GM23338 (cell line): Measurements from ENCODE around the gene CHCHD10. TPM values are rescaled to one million over a fixed set of nuclear protein-coding genes. Genes with fewer than 3 reads are reported as not detected.

ENCODE experiments used
- ATAC-seq: fragments of 200-7000 bp; cut with Tn5 transposase; 3 replicates; pipeline ENCODE4 v1.9.1; 2020
- DNase-seq: peaks from one replicate; pipeline ENCODE4 v3.0.0-alpha.2; 2015; ENCODE audit warnings: low spot score
- H2AFZ ChIP-seq: fragments of 200-600 bp; sonication (generic); 2 replicates; pipeline ENCODE4 v1.8.0; 2016; ENCODE audit warnings: antibody characterized with exemption, mild to moderate bottlenecking, moderate library complexity
- H3F3A ChIP-seq: fragments of 200-600 bp; sonication (generic); replicated peaks from 2 replicates; pipeline ENCODE4 v1.8.0; 2017; ENCODE audit warnings: antibody characterized with exemption, mixed run types, low read depth
- H3K27ac ChIP-seq: fragments of 200-600 bp; sonication (generic); 2 replicates; pipeline ENCODE4 v1.6.1; 2016; ENCODE audit warnings: low read depth
- H3K27me3 ChIP-seq: fragments of 200-600 bp; sonication (generic); 2 replicates; pipeline ENCODE4 v1.8.0; 2016; ENCODE audit warnings: mild to moderate bottlenecking, mixed run types, moderate library complexity; ENCODE audit not compliant: insufficient read depth
- H3K36me3 ChIP-seq: fragments of 200-600 bp; sonication (generic); 2 replicates; pipeline ENCODE4 v1.8.0; 2016; ENCODE audit warnings: mild to moderate bottlenecking; ENCODE audit not compliant: insufficient read depth
- H3K4me1 ChIP-seq: fragments of 200-600 bp; sonication (generic); 2 replicates; pipeline ENCODE4 v1.8.0; 2016; ENCODE audit warnings: mild to moderate bottlenecking, moderate library complexity; ENCODE audit not compliant: insufficient read depth
- H3K4me2 ChIP-seq: fragments of 200-600 bp; sonication (generic); 2 replicates; pipeline ENCODE4 v1.7.1; 2017; ENCODE audit warnings: mixed run types
- H3K4me3 ChIP-seq: fragments of 200-600 bp; sonication (generic); 2 replicates; pipeline ENCODE4 v1.6.1; 2016; ENCODE audit warnings: mixed run types
- H3K79me2 ChIP-seq: fragments of 200-600 bp; sonication (generic); replicated peaks from 2 replicates; pipeline ENCODE4 v1.8.0; 2017; ENCODE audit warnings: mild to moderate bottlenecking; ENCODE audit not compliant: insufficient read depth
- H3K9me2 ChIP-seq: fragments of 200-600 bp; sonication (generic); 2 replicates; pipeline ENCODE4 v1.8.0; 2017; ENCODE audit not compliant: insufficient read depth
- H4K20me1 ChIP-seq: fragments of 200-600 bp; sonication (generic); replicated peaks from 2 replicates; pipeline ENCODE4 v1.8.0; 2017; ENCODE audit warnings: mild to moderate bottlenecking; ENCODE audit not compliant: insufficient read depth
- H3K27ac Mint-ChIP-seq: 2 replicates; pipeline ENCODE4 v1.8.0; 2020; ENCODE audit warnings: inconsistent platforms, mild to moderate bottlenecking, moderate library complexity, mixed read lengths
- H3K27me3 Mint-ChIP-seq: 3 replicates; pipeline ENCODE4 v1.8.0; 2022; ENCODE audit warnings: low read depth, mild to moderate bottlenecking, moderate library complexity, mixed read lengths, inconsistent platforms; ENCODE audit not compliant: insufficient read depth, poor library complexity
- H3K36me3 Mint-ChIP-seq: 3 replicates; pipeline ENCODE4 v1.8.0; 2021; ENCODE audit warnings: low read depth, mild to moderate bottlenecking, inconsistent platforms, moderate library complexity, mixed read lengths
- H3K4me1 Mint-ChIP-seq: 3 replicates; pipeline ENCODE4 v1.8.0; 2020; ENCODE audit warnings: mild to moderate bottlenecking, inconsistent platforms, mixed read lengths
- H3K4me3 Mint-ChIP-seq: 3 replicates; pipeline ENCODE4 v1.8.0; 2021; ENCODE audit warnings: moderate library complexity, mild to moderate bottlenecking, inconsistent platforms, mixed read lengths
- H3K9me3 Mint-ChIP-seq: 3 replicates; pipeline ENCODE4 v1.8.0; 2020; ENCODE audit warnings: moderate library complexity, mild to moderate bottlenecking, inconsistent platforms, mixed read lengths
- CREB1 ChIP-seq: fragments of 250-450 bp; sonication (Bioruptor Pico); IDR thresholded peaks from 2 replicates; pipeline ENCODE4 v1.5.0; 2020; ENCODE audit warnings: low read depth, mild to moderate bottlenecking, moderate library complexity
- ETS1 ChIP-seq: IDR thresholded peaks from 2 replicates; pipeline ENCODE4 v1.6.1; 2016; ENCODE audit warnings: antibody characterized with exemption
- EZH2 ChIP-seq: fragments of 200-600 bp; sonication (generic); IDR thresholded peaks from one replicate; pipeline ENCODE4 v1.8.0; 2017; ENCODE audit warnings: antibody characterized with exemption, mild to moderate bottlenecking, low read depth; ENCODE audit not compliant: unreplicated experiment
- EZH2phosphoT487 ChIP-seq: fragments of 200-600 bp; sonication (generic); IDR thresholded peaks from one replicate; pipeline ENCODE4 v1.8.1; 2018; ENCODE audit warnings: antibody characterized with exemption; ENCODE audit not compliant: unreplicated experiment
- JUNB ChIP-seq: IDR thresholded peaks from one replicate; pipeline ENCODE4 v1.6.1; 2016; ENCODE audit warnings: antibody characterized with exemption; ENCODE audit not compliant: unreplicated experiment
- NANOG ChIP-seq: IDR thresholded peaks from 2 replicates; pipeline ENCODE4 v1.6.1; 2016; ENCODE audit warnings: antibody characterized with exemption, borderline replicate concordance
- POLR2AphosphoS5 ChIP-seq: IDR thresholded peaks from 2 replicates; pipeline ENCODE4 v1.6.1; 2016; ENCODE audit warnings: antibody characterized with exemption, low read depth
- REST ChIP-seq: IDR thresholded peaks from one replicate; pipeline ENCODE4 v1.6.1; 2018; ENCODE audit warnings: antibody characterized with exemption; ENCODE audit not compliant: unreplicated experiment
- STAT1 ChIP-seq: IDR thresholded peaks from one replicate; pipeline ENCODE4 v1.6.1; 2016; ENCODE audit warnings: antibody characterized with exemption; ENCODE audit not compliant: unreplicated experiment
- ZNF114 ChIP-seq: fragments of 250-450 bp; sonication (Bioruptor Pico); IDR thresholded peaks from 2 replicates; pipeline ENCODE4 v1.5.0; 2020; ENCODE audit warnings: mild to moderate bottlenecking, moderate library complexity
- ZNF331 ChIP-seq: fragments of 250-450 bp; sonication (Bioruptor Pico); IDR thresholded peaks from 2 replicates; pipeline ENCODE4 v1.5.0; 2020; ENCODE audit warnings: low read depth, mild to moderate bottlenecking, moderate library complexity
- ZNF462 ChIP-seq: fragments of 250-450 bp; sonication (Bioruptor Pico); IDR thresholded peaks from 2 replicates; pipeline ENCODE4 v1.5.0; 2020; ENCODE audit warnings: mild to moderate bottlenecking, moderate library complexity
- polyA plus RNA-seq: library from polyadenylated mRNA; unstranded; fragments of >200 nt; fragmentation: Nextera tagmentation; extraction: Ambion mirVana; gene quantifications from 2 replicates; pipeline ENCODE4 v1.2.1, GENCODE V29; 2016
- total RNA-seq: library from RNA; depleted of rRNA; stranded (reverse); fragments of >200 nt; shearing (Covaris generic); gene quantifications from 2 replicates; pipeline ENCODE4 v1.2.3, GENCODE V29; 2014
- TF ChIP-seq, protein P1 (sequence below), 2 experiments: fragments of 200-600 bp in 1 of 2; sonication (generic) in 1 of 2; conservative IDR thresholded peaks; 2 replicates each; pipeline versions ENCODE4 v1.5.1 to v1.6.1; 2016 to 2017; ENCODE audit warnings: antibody characterized with exemption in 2 of 2, low read depth in 2 of 2, mild to moderate bottlenecking in 2 of 2, moderate library complexity in 1 of 2

CHCHD10 gene
- total and polyA plus RNA-seq, 2 experiments from 2014 or later = 11.4 to 101 TPM

- Histone ChIP-seq H3K27ac (no peak overlapping the region), H2AFZ (no peak overlapping the region), H3K36me3 (peaks cover 15% of the 10 kb centered on the region; the same call in 1 of the 2 replicates), H3K4me3 (no peak overlapping the region), H3F3A (no peaks in the 10 kb centered on the region), H3K27me3 (no peaks in the 10 kb centered on the region), H4K20me1 (peaks cover 3% of the 10 kb centered on the region; the same call in 1 of the 2 replicates), H3K4me1 (no peaks in the 10 kb centered on the region), H3K4me2 (no peak overlapping the region), H3K79me2 (no peaks in the 10 kb centered on the region), H3K9me2 (0 out of 2 replicates have a peak, but pooled peaks cover 4% of the 10 kb centered on the region)
- H3K9me3 Mint-ChIP-seq = no peaks in the 10 kb centered on the region
- peaks cover 78% of the 10 kb centered on the region for H3K36me3 Mint-ChIP-seq
- H3K27me3 Mint-ChIP-seq = peaks cover 2% of the 10 kb centered on the region
- TF ChIP-seq EZH2 = no peak
- no peak for TF ChIP-seq REST
- TF ChIP-seq CREB1 (CRISPR knock-in tag) = no peak
- TF ChIP-seq ZNF462 (CRISPR knock-in tag) = no peak
- no peak for TF ChIP-seq EZH2phosphoT487
- TF ChIP-seq NANOG = no peak
- no peak for TF ChIP-seq POLR2AphosphoS5
- TF ChIP-seq ZNF114 (CRISPR knock-in tag) = no peak
- TF ChIP-seq, protein P1, sequence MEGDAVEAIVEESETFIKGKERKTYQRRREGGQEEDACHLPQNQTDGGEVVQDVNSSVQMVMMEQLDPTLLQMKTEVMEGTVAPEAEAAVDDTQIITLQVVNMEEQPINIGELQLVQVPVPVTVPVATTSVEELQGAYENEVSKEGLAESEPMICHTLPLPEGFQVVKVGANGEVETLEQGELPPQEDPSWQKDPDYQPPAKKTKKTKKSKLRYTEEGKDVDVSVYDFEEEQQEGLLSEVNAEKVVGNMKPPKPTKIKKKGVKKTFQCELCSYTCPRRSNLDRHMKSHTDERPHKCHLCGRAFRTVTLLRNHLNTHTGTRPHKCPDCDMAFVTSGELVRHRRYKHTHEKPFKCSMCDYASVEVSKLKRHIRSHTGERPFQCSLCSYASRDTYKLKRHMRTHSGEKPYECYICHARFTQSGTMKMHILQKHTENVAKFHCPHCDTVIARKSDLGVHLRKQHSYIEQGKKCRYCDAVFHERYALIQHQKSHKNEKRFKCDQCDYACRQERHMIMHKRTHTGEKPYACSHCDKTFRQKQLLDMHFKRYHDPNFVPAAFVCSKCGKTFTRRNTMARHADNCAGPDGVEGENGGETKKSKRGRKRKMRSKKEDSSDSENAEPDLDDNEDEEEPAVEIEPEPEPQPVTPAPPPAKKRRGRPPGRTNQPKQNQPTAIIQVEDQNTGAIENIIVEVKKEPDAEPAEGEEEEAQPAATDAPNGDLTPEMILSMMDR (conservative IDR thresholded peaks at IDR 0.05; ENCODE audit: low read depth in 2 of 2) = no peak
- no peak for TF ChIP-seq ETS1
- no peak for TF ChIP-seq JUNB
- TF ChIP-seq ZNF331 = no peak
- no peak for TF ChIP-seq STAT1
- no peak for DNase-seq
- no peaks in the 10 kb centered on the region for H3K4me1 Mint-ChIP-seq
- H3K27ac Mint-ChIP-seq = no peak overlapping the region
- H3K4me3 Mint-ChIP-seq = no peak overlapping the region
- ATAC-seq = no peak
Measured at GRCh38 chr22:23812378-23812777, 44.6 kb upstream of the CHCHD10 start.
